Activated CD4-positive, alpha-beta T cell treated with anti-CD3 and anti-CD28 coated beads, Interleukin-2, Interleukin-4, amounts not matched to agents 100 ng/mL and 50 ng/mL, durations not matched to agents 16 hours and 8 hours (primary cell): ENCODE measurements around the gene RHOU.

Experiments used
- DNase-seq: peaks from one replicate; pipeline ENCODE4 v3.0.0-alpha.2; 2020; ENCODE audit warnings: low spot score

RHOU gene

GRCh38 chr1:228737601-228738041 is 2.3 kb downstream of the RHOU start:
- DNase-seq, result no peak

- no peak for DNase-seq
Measured at GRCh38 chr1:228739826-228740225, 4.5 kb downstream of the RHOU start.

GRCh38 chr1:228740543-228741317 is 5.5 kb downstream of the RHOU start:
- DNase-seq, result no peak

- no peak for DNase-seq
Measured at GRCh38 chr1:228742281-228742860, 7.1 kb downstream of the RHOU start.

- DNase-seq, result no peak
Measured at GRCh38 chr1:228743405-228743804, 8.1 kb downstream of the RHOU start.

- DNase-seq, result no peak
Measured at GRCh38 chr1:228744356-228744755, 9.1 kb downstream of the RHOU start.

GRCh38 chr1:228744918-228745317 is 9.6 kb downstream of the RHOU start:
- no peak for DNase-seq

- no peak for DNase-seq
Measured at GRCh38 chr1:228745497-228745896, 10.2 kb downstream of the RHOU start.

- no peak for DNase-seq
Measured at GRCh38 chr1:228747301-228747935, 12.1 kb downstream of the RHOU start.

GRCh38 chr1:228748029-228748428 is 12.8 kb downstream of the RHOU start:
- no peak for DNase-seq

GRCh38 chr1:228748431-228748830 is 13.2 kb downstream of the RHOU start:
- DNase-seq, result peak; percentile 85

- no peak for DNase-seq
Measured at GRCh38 chr1:228749765-228750164, 14.5 kb downstream of the RHOU start.

GRCh38 chr1:228750915-228751314 is 15.6 kb downstream of the RHOU start:
- DNase-seq, result no peak

- peak; percentile 68 for DNase-seq
Measured at GRCh38 chr1:228751360-228752098, 16.2 kb downstream of the RHOU start.

- no peak for DNase-seq
Measured at GRCh38 chr1:228752258-228752657, 17.0 kb downstream of the RHOU start.

- DNase-seq, result no peak
Measured at GRCh38 chr1:228752675-228753265, 17.5 kb downstream of the RHOU start.

- no peak for DNase-seq
Measured at GRCh38 chr1:228753287-228753686, 18.0 kb downstream of the RHOU start.

GRCh38 chr1:228753786-228754360 is 18.6 kb downstream of the RHOU start:
- no peak for DNase-seq

- no peak for DNase-seq
Measured at GRCh38 chr1:228754646-228755268, 19.5 kb downstream of the RHOU start.

GRCh38 chr1:228755800-228756199 is 20.5 kb downstream of the RHOU start:
- DNase-seq, result no peak

- no peak for DNase-seq
Measured at GRCh38 chr1:228756457-228756856, 21.2 kb downstream of the RHOU start.
